Myometrial cell (primary cell): Measurements from ENCODE around the gene ADAMTSL5. TPM values are rescaled to one million over a fixed set of nuclear protein-coding genes. Genes with fewer than 3 reads are reported as not detected.

Experiments
- total RNA-seq: library from RNA; depleted of rRNA; stranded (reverse); fragments of >200 nt; gene quantifications from 2 replicates; pipeline ENCODE4 v1.2.3, GENCODE V29; 2015

Gene ADAMTSL5
- 3.5 and 12.6 TPM in 2 replicates for total RNA-seq

GRCh38 chr19:1512671-1513498 is at the start of gene ADAMTSL5:
Gene ADAMTSL5 (minus strand): TSS chr19:1513019. CDS start chr19:1510943, 2,076 bp downstream.

GRCh38 chr19:1523412-1524286 is 10.8 kb upstream of the ADAMTSL5 start, which contains the start of gene PLK5:
Gene PLK5 (plus strand): TSS chr19:1524077. CDS start chr19:1526997, 2,920 bp downstream.

GRCh38 chr19:1491114-1491848 is 21.5 kb downstream of the ADAMTSL5 start, which contains the start of gene REEP6:
Gene REEP6 (plus strand): TSS chr19:1491181. CDS start chr19:1491270, 89 bp downstream.

DNA sequence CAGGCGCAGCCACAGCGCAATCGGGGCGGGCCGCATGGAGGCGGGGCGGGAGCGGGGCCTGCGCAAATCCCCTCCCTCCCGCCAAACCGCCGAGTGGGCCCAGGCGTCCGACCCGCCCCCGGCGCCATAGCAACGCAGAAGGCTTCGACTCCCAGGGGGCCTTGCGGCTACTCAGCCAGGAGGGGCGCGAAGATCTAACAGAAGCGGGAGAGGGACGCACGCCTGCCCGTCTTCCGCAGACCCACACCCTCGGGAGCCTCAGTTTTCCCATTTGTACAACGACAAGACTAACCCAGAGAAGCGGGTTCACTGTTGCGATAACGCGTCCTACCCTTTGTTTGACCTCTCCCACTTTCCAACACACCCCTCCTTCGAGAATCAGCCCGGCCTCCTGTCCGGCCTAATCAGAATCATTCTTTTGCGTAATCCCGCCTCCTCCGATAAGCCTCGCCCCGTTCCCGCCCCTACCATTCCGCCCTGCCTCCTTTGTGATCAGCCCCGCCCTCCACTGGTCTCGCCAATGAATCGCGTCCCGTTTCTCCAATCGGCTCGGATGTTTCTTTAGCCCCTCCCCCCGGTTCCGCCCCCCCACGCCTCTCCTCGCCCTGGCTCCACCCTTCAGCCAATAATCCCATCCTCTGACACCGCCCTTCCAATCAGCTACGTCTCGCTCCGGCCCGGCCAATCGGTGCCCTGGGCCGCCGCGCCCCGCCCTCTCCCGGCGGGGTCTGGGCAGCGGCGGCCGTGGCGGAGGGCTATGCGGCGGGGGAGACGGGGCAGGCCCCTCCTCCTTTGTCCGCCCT is 22.3 kb downstream of the ADAMTSL5 start, which contains the start of gene PCSK4:
Gene PCSK4, minus strand, starts transcription at position 40 of the 803 bp plus-strand sequence. Its CDS starts 4 bp downstream, at position 36.

DNA sequence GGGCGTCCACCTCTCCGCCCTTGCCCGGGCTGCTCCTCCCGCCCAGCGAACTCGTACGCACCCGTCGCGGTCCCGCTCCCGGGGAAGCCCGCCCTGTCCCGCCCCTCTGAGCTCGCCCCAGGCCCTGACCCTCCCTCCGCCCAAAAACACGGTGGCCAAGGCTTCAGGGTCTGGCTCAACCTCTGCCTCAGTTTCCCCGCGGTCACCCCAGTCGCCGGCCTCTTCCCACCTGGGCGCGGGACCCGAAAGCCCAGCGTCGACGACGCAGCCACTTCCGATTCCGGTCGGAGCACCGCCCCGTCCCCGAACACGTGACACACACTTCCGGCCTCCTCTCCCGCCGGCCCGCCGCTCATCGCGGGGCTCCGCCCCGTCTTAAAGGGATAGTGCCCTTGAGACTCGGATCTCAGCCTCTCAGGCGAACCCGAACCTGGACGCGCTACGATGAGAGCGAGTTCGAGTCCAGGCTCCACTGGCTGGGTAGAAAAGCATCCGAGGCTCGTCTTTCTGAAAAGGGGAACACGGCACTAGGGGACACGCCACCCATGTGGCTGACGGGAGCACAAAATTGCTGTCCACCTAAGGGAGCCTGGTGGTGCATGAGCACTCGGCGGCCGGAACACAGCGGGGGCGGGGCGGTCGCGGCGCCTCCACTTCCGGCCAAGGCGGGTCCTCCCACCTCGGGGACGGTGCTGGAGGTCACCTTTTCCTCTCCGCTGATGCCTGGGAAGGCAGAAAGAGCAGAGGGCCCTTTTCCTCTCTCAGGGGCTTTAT is 33.7 kb downstream of the ADAMTSL5 start, which contains the start of gene C19orf25:
Gene C19orf25, minus strand, starts transcription at position 282 of the 774 bp plus-strand sequence. CDS start 312 bp downstream, outside the sequence.

Other genes starting within 250 kb of the ADAMTSL5 start
- 242 and 292 TPM in 2 replicates for gene CIRBP, start 243.7 kb downstream of the ADAMTSL5 start, total RNA-seq
- 37.2 and 77.3 TPM in 2 replicates for gene FAM174C, start 237.5 kb downstream of the ADAMTSL5 start, total RNA-seq
- not detected in 2 replicates for gene EFNA2, start 227.1 kb downstream of the ADAMTSL5 start, total RNA-seq
- 171 and 174 TPM in 2 replicates for gene NDUFS7, start 129.1 kb downstream of the ADAMTSL5 start, total RNA-seq
- gene GAMT, start 111.5 kb downstream of the ADAMTSL5 start, total RNA-seq, result 30.0 and 34.0 TPM in 2 replicates
- gene DAZAP1, start 105.4 kb downstream of the ADAMTSL5 start, total RNA-seq, result 96.9 and 103 TPM in 2 replicates
- gene RPS15, start 74.6 kb downstream of the ADAMTSL5 start, total RNA-seq, result 2,537 and 3,021 TPM in 2 replicates
- not detected in 2 replicates for gene APC2, start 62.9 kb downstream of the ADAMTSL5 start, total RNA-seq
- gene C19orf25, start 33.8 kb downstream of the ADAMTSL5 start, total RNA-seq, result 36.0 and 47.6 TPM in 2 replicates
- 0.58 and 1.6 TPM in 2 replicates for gene PCSK4, start 22.7 kb downstream of the ADAMTSL5 start, total RNA-seq
- gene REEP6, start 21.8 kb downstream of the ADAMTSL5 start, total RNA-seq, result 4.0 and 8.2 TPM in 2 replicates
- gene PLK5, start 11.1 kb upstream of the ADAMTSL5 start, total RNA-seq, result not detected in 2 replicates
- gene MEX3D, start 55.3 kb upstream of the ADAMTSL5 start, total RNA-seq, result 19.8 and 21.3 TPM in 2 replicates
- gene MBD3, start 79.8 kb upstream of the ADAMTSL5 start, total RNA-seq, result 94.6 and 133 TPM in 2 replicates
- gene UQCR11, start 92.4 kb upstream of the ADAMTSL5 start, total RNA-seq, result 69.8 and 75.0 TPM in 2 replicates
- gene TCF3, start 139.6 kb upstream of the ADAMTSL5 start, total RNA-seq, result 93.0 and 101 TPM in 2 replicates
- not detected in 2 replicates for gene ONECUT3, start 240.5 kb upstream of the ADAMTSL5 start, total RNA-seq